ENCODE measurements around the gene TXNDC12. TPM values are rescaled to one million over a fixed set of nuclear protein-coding genes. Genes with fewer than 3 reads are reported as not detected.
A peak's percentile ranks its signal among the peaks of the same experiment; 100 is the strongest.

TXNDC12 gene
- total and polyA plus RNA-seq, 9 of the 15 experiments (the other 6 are each of a cell fraction or from before 2014, with no cell fraction given), result 17.0 to 60.8 (median 37.8) TPM

GRCh38 chr1:52055066-52055865 is at the start of gene TXNDC12 (continued):
- TF ChIP-seq ASH1L (IDR thresholded peaks at IDR 0.05; ENCODE audit: borderline replicate concordance, low read depth, partially characterized antibody) (no peak), NR3C1 (CRISPR knock-in tag; IDR thresholded peaks at IDR 0.05) (no peak), ZNF354B (CRISPR knock-in tag; IDR thresholded peaks at IDR 0.05) (no peak), ZBTB9 (CRISPR knock-in tag; IDR thresholded peaks at IDR 0.05) (no peak; the same call in 1 of the 2 replicates), ZBTB40 (IDR thresholded peaks at IDR 0.05) (peak; percentile 90), ZBTB40 (CRISPR knock-in tag; IDR thresholded peaks at IDR 0.05) (no peak), E2F8 (IDR thresholded peaks at IDR 0.05; ENCODE audit: low read depth, partially characterized antibody) (no peak), ZNF324 (CRISPR knock-in tag; IDR thresholded peaks at IDR 0.05) (no peak; the same call in 1 of the 2 replicates), HDAC6 (IDR thresholded peaks at IDR 0.05; ENCODE audit: low read depth, low read length) (no peak), XRCC5 (IDR thresholded peaks at IDR 0.05; ENCODE audit: low read depth, low read length) (no peak), SP1 (CRISPR knock-in tag; IDR thresholded peaks at IDR 0.05) (peak; percentile 79), NFRKB (IDR thresholded peaks at IDR 0.05; ENCODE audit: low read depth) (0 out of 2 replicates have a peak, but pooled peaks have one; percentile 92), HNRNPH1 (optimal IDR thresholded peaks at IDR 0.05; ENCODE audit: low read depth, low read length) (no peak), NFIC (IDR thresholded peaks at IDR 0.05) (peak; percentile 85), HLTF (IDR thresholded peaks at IDR 0.05) (peak; percentile 58; the same call in 1 of the 2 replicates), CREBBP (IDR thresholded peaks at IDR 0.05; ENCODE audit: low read depth, low read length) (no peak)
